Endothelial cell of umbilical vein (primary cell): Measurements from ENCODE around the gene AGRN.

ENCODE experiments used
- CTCF ChIP-seq, 2 donors: IDR thresholded peaks; 1 replicate in 1 of 2; 2 replicates in 1 of 2; pipeline ENCODE4 v1.5.1; 2011; ENCODE audit warnings: low read length in 2 of 2, mild to moderate bottlenecking in 2 of 2, moderate library complexity in 2 of 2, control low read depth in 1 of 2, inconsistent platforms in 1 of 2, low read depth in 1 of 2; ENCODE audit not compliant: insufficient read depth in 1 of 2; ENCODE audit errors: extremely low read depth in 1 of 2
- POLR2A ChIP-seq: IDR thresholded peaks from 2 replicates; pipeline ENCODE4 v1.6.1; 2012; ENCODE audit warnings: low read depth, mild to moderate bottlenecking, control low read depth, low read length

- TF ChIP-seq CTCF (IDR thresholded peaks at IDR 0.05; ENCODE audit: extremely low read depth in 1 of 2, insufficient read depth in 1 of 2, low read depth in 1 of 2, low read length in 2 of 2) (no peak), POLR2A (no peak)
Observed at GRCh38 chr1:1072299-1072848, 52.5 kb downstream of the AGRN start.
